Measurements from ENCODE around the gene LSM6. TPM values are rescaled to one million over a fixed set of nuclear protein-coding genes. Genes with fewer than 3 reads are reported as not detected.

LSM6 gene
- polyA plus RNA-seq, 1 of the 3 experiments (the other 2 are of a cell fraction): 32.5 TPM

DNA sequence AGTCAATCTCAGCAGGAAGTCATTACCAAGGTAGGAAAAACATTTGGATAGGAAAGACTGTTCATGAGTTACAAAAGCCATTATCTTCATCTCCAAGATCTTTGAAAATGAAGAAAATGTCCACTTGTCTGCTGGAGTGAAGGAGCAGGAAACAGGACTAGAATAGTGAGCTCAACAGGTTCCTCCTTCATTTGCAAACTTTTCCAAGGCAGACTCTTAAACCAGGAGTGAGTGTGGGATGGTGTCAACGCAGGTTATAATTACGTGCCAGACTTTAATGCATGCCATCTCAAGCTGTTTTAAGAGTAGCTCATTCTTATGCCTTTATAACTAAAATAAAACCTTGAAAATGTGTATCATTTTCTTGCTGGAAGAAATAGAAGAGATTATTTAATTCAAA is 35.4 kb downstream of the LSM6 start:
- Histone ChIP-seq H2AFZ (ENCODE audit: low read depth) (no peak overlapping the region), H3K36me3 (replicated peaks in 1 of 2; ENCODE audit: control insufficient read depth in 1 of 2, insufficient read depth in 2 of 2, low read length in 1 of 2) (no peaks in the 10 kb centered on the region), H3F3A (replicated peaks; ENCODE audit: insufficient read depth) (no peaks in the 10 kb centered on the region), H4K20me1 (ENCODE audit: insufficient read depth) (no peaks in the 10 kb centered on the region), H3K9me2 (no peaks in the 10 kb centered on the region), H3K9ac (no peak overlapping the region), H3K9me3 (no peaks in the 10 kb centered on the region), H3K4me2 (no peak overlapping the region), H3K4me1 (ENCODE audit: control insufficient read depth in 1 of 2, insufficient read depth in 2 of 2, low read depth in 1 of 2, low read length in 1 of 2) (no peaks in the 10 kb centered on the region), H3K27ac (ENCODE audit: low read depth in 2 of 2, low read length in 1 of 2) (no peak overlapping the region), H3K4me3 (ENCODE audit: low read depth in 2 of 2, low read length in 1 of 2) (no peak overlapping the region), H3K79me2 (ENCODE audit: insufficient read depth) (no peaks in the 10 kb centered on the region), H3K27me3 (ENCODE audit: insufficient read depth) (no peaks in the 10 kb centered on the region)
- ChIA-PET CTCF (no interaction called here), POLR2A (no interaction called here)
- WGBS (ENCODE audit: low lambda C conversion rate): 97% methylated on average over 2 of the region's 2 CpGs
- DNase-seq: no peak
- TF ChIP-seq RAD21 (IDR thresholded peaks at IDR 0.05; ENCODE audit: low read length) (no peak), EP300 (IDR thresholded peaks at IDR 0.05; ENCODE audit: borderline replicate concordance in 1 of 2, low read depth in 1 of 2, low read length in 1 of 2) (no peak), MXI1 (IDR thresholded peaks at IDR 0.05; ENCODE audit: low read depth, low read length) (no peak), ZBTB33 (IDR thresholded peaks at IDR 0.05; ENCODE audit: borderline replicate concordance, low read depth) (no peak), RFX5 (IDR thresholded peaks at IDR 0.05; ENCODE audit: low read length) (no peak), TEAD4 (IDR thresholded peaks at IDR 0.05; ENCODE audit: borderline replicate concordance, insufficient read depth) (no peak), MEF2A (IDR thresholded peaks at IDR 0.05; ENCODE audit: borderline replicate concordance, low read depth) (no peak), RXRA (IDR thresholded peaks at IDR 0.05; ENCODE audit: borderline replicate concordance, low read depth) (no peak), NFIC (IDR thresholded peaks at IDR 0.05; ENCODE audit: borderline replicate concordance) (no peak), YY1 (IDR thresholded peaks at IDR 0.05; ENCODE audit: low read depth) (no peak), JUND (IDR thresholded peaks at IDR 0.05) (no peak), FOXJ3 (CRISPR knock-in tag; IDR thresholded peaks at IDR 0.05) (no peak), USF1 (IDR thresholded peaks at IDR 0.05; ENCODE audit: borderline replicate concordance, low read depth) (no peak), TAF1 (IDR thresholded peaks at IDR 0.05; ENCODE audit: borderline replicate concordance, low read depth, low read length) (no peak), IRF3 (IDR thresholded peaks at IDR 0.05; ENCODE audit: low read depth, low read length) (no peak), NRF1 (IDR thresholded peaks at IDR 0.05; ENCODE audit: low read depth, low read length) (no peak), RCOR1 (IDR thresholded peaks at IDR 0.05; ENCODE audit: low read length) (no peak)
- TF ChIP-seq, protein P1, sequence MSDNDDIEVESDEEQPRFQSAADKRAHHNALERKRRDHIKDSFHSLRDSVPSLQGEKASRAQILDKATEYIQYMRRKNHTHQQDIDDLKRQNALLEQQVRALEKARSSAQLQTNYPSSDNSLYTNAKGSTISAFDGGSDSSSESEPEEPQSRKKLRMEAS (IDR thresholded peaks at IDR 0.05; ENCODE audit: low read depth): no peak
- TF ChIP-seq, protein P2, sequence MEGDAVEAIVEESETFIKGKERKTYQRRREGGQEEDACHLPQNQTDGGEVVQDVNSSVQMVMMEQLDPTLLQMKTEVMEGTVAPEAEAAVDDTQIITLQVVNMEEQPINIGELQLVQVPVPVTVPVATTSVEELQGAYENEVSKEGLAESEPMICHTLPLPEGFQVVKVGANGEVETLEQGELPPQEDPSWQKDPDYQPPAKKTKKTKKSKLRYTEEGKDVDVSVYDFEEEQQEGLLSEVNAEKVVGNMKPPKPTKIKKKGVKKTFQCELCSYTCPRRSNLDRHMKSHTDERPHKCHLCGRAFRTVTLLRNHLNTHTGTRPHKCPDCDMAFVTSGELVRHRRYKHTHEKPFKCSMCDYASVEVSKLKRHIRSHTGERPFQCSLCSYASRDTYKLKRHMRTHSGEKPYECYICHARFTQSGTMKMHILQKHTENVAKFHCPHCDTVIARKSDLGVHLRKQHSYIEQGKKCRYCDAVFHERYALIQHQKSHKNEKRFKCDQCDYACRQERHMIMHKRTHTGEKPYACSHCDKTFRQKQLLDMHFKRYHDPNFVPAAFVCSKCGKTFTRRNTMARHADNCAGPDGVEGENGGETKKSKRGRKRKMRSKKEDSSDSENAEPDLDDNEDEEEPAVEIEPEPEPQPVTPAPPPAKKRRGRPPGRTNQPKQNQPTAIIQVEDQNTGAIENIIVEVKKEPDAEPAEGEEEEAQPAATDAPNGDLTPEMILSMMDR (IDR thresholded peaks at IDR 0.05): no peak
- TF ChIP-seq, protein P3, sequence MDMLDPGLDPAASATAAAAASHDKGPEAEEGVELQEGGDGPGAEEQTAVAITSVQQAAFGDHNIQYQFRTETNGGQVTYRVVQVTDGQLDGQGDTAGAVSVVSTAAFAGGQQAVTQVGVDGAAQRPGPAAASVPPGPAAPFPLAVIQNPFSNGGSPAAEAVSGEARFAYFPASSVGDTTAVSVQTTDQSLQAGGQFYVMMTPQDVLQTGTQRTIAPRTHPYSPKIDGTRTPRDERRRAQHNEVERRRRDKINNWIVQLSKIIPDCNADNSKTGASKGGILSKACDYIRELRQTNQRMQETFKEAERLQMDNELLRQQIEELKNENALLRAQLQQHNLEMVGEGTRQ (IDR thresholded peaks at IDR 0.05; ENCODE audit: borderline replicate concordance, low read depth, low read length): no peak

Measured in SK-N-SH (cell line).